Liver (tissue), 9 donors: ENCODE measurements around the gene SH3PXD2B. TPM values are rescaled to one million over a fixed set of nuclear protein-coding genes. Genes with fewer than 3 reads are reported as not detected.
A peak's percentile ranks its signal among the peaks of the same experiment; 100 is the strongest.

Experiments
- DNase-seq: peaks from one replicate; pipeline ENCODE4 v3.0.0-alpha.2; 2017; ENCODE audit warnings: low spot score
- H3K27ac ChIP-seq, 2 donors: one replicate each; pipeline ENCODE4 v1.7.0; 2013; ENCODE audit warnings: inconsistent platforms in 2 of 2, low read length in 2 of 2, control low read depth in 1 of 2, low read depth in 1 of 2, mild to moderate bottlenecking in 1 of 2
- H3K27me3 ChIP-seq, 4 donors: one replicate each; pipeline versions ENCODE4 v1.6.1 to v1.7.0; 2013; ENCODE audit warnings: low read length in 3 of 4, inconsistent platforms in 1 of 4, mild to moderate bottlenecking in 1 of 4, moderate library complexity in 1 of 4; ENCODE audit not compliant: control insufficient read depth in 4 of 4, insufficient read depth in 4 of 4
- H3K36me3 ChIP-seq, 4 donors: one replicate each; pipeline versions ENCODE4 v1.6.1 to v1.7.0; 2013; ENCODE audit warnings: low read length in 3 of 4, mild to moderate bottlenecking in 3 of 4, low read depth in 1 of 4, moderate library complexity in 1 of 4; ENCODE audit not compliant: control insufficient read depth in 4 of 4, insufficient read depth in 3 of 4
- H3K4me1 ChIP-seq, 4 donors: one replicate each; pipeline versions ENCODE4 v1.6.1 to v1.7.0; 2013; ENCODE audit warnings: low read length in 3 of 4, mild to moderate bottlenecking in 3 of 4, moderate library complexity in 1 of 4; ENCODE audit not compliant: control insufficient read depth in 4 of 4, insufficient read depth in 4 of 4
- H3K4me3 ChIP-seq, 3 donors: one replicate each; pipeline versions ENCODE4 v1.6.1 to v1.7.0; 2013; ENCODE audit warnings: low read length in 3 of 3, control low read depth in 1 of 3, low read depth in 1 of 3, mild to moderate bottlenecking in 1 of 3
- H3K9ac ChIP-seq, 2 donors: one replicate each; pipeline ENCODE4 v1.7.0; 2013; ENCODE audit warnings: low read length in 2 of 2, mild to moderate bottlenecking in 2 of 2, moderate library complexity in 2 of 2, control low read depth in 1 of 2, low read depth in 1 of 2
- H3K9me3 ChIP-seq, 4 donors: one replicate each; pipeline versions ENCODE4 v1.6.1 to v1.7.0; 2013; ENCODE audit warnings: low read length in 3 of 4; ENCODE audit not compliant: control insufficient read depth in 4 of 4
- EGR1 ChIP-seq, 2 donors: IDR thresholded peaks; 2 replicates each; pipeline ENCODE4 v1.6.1; 2016 to 2018; ENCODE audit warnings: antibody characterized with exemption in 2 of 2, low read depth in 2 of 2
- FOXA1 ChIP-seq: IDR thresholded peaks from 2 replicates; pipeline ENCODE4 v1.6.1; 2016; ENCODE audit warnings: antibody characterized with exemption
- FOXA2 ChIP-seq: IDR thresholded peaks from 2 replicates; pipeline ENCODE4 v1.6.1; 2016; ENCODE audit warnings: antibody characterized with exemption
- GABPA ChIP-seq, 2 donors: IDR thresholded peaks in 1 of 2; conservative IDR thresholded peaks in 1 of 2; 2 replicates each; pipeline ENCODE4 v1.6.1; 2016; ENCODE audit warnings: antibody characterized with exemption in 2 of 2, mild to moderate bottlenecking in 1 of 2, moderate library complexity in 1 of 2
- HNF4A ChIP-seq, 2 donors: conservative IDR thresholded peaks; 2 replicates each; pipeline ENCODE4 v1.6.1; 2016; ENCODE audit warnings: antibody characterized with exemption in 2 of 2, mild to moderate bottlenecking in 2 of 2
- HNF4G ChIP-seq: IDR thresholded peaks from 2 replicates; pipeline ENCODE4 v1.6.1; 2016; ENCODE audit warnings: antibody characterized with exemption
- JUND ChIP-seq, 2 donors: IDR thresholded peaks; 2 replicates each; pipeline ENCODE4 v1.6.1; 2016; ENCODE audit warnings: antibody characterized with exemption in 2 of 2
- NR2F2 ChIP-seq: IDR thresholded peaks from 2 replicates; pipeline ENCODE4 v1.6.1; 2016; ENCODE audit warnings: antibody characterized with exemption
- RAD21 ChIP-seq, 2 donors: IDR thresholded peaks; 2 replicates each; pipeline ENCODE4 v1.6.1; 2016; ENCODE audit warnings: antibody characterized with exemption in 2 of 2, mild to moderate bottlenecking in 2 of 2
- RXRA ChIP-seq, 2 donors: IDR thresholded peaks; 2 replicates each; pipeline ENCODE4 v1.6.1; 2017 to 2018; ENCODE audit warnings: antibody characterized with exemption in 2 of 2, mild to moderate bottlenecking in 1 of 2
- SP1 ChIP-seq: IDR thresholded peaks from 2 replicates; pipeline ENCODE4 v1.6.1; 2018; ENCODE audit warnings: antibody characterized with exemption, mild to moderate bottlenecking
- TAF1 ChIP-seq: conservative IDR thresholded peaks from 2 replicates; pipeline ENCODE4 v1.6.1; 2016; ENCODE audit warnings: antibody characterized with exemption, mild to moderate bottlenecking
- YY1 ChIP-seq: IDR thresholded peaks from 2 replicates; pipeline ENCODE4 v1.6.1; 2016; ENCODE audit warnings: antibody characterized with exemption, mild to moderate bottlenecking
- WGBS: extraction: QIAGEN DNeasy Blood & Tissue Kit; methylation state at CpG from one replicate; pipeline ENCODE4 v1.1.7; 2013; 5-methylcytosine and 5-hydroxymethylcytosine counted together
- polyA plus RNA-seq, 2 donors: library from polyadenylated mRNA; stranded (reverse) in 1 of 2; unstranded in 1 of 2; fragments of 200-250 nt in 1 of 2; fragments of >200 nt in 1 of 2; fragmentation: Nextera tagmentation in 1 of 2; extraction: Ambion mirVana in 1 of 2; gene quantifications; one replicate each; pipeline versions ENCODE4 v1.2.1 to v1.2.3, GENCODE V29; 2013 to 2015
- total RNA-seq, 2 donors: library from RNA; depleted of rRNA; stranded (reverse); fragments of >200 nt; gene quantifications; one replicate each; pipeline ENCODE4 v1.2.3, GENCODE V29; 2014
- TF ChIP-seq, protein P1 (sequence below): IDR thresholded peaks from 2 replicates; pipeline ENCODE4 v1.6.1; 2016; ENCODE audit warnings: antibody characterized with exemption
- TF ChIP-seq, protein P2 (sequence below): IDR thresholded peaks from 2 replicates; pipeline ENCODE4 v1.6.1; 2016; ENCODE audit warnings: antibody characterized with exemption
- TF ChIP-seq, protein P3 (sequence below): IDR thresholded peaks from 2 replicates; pipeline ENCODE4 v1.6.1; 2016; ENCODE audit warnings: antibody characterized with exemption, mild to moderate bottlenecking
- TF ChIP-seq, protein P4 (sequence below): fragments of 150-350 bp; IDR thresholded peaks from 2 replicates; pipeline ENCODE4 v1.5.1; 2017; ENCODE audit warnings: improper control_type of control experiment, low read depth, low read length; ENCODE audit not compliant: missing input control
- TF ChIP-seq, protein P5 (sequence below): IDR thresholded peaks from 2 replicates; pipeline ENCODE4 v1.6.1; 2016; ENCODE audit warnings: antibody characterized with exemption
- donor health status: healthy.
- donor health status: healthy.
- donor health status: healthy.
- donor health status: healthy.
- donor health status: healthy.

SH3PXD2B gene
- total and polyA plus RNA-seq, 4 donors: 1.1 to 3.3 (median 2.2) TPM

DNA sequence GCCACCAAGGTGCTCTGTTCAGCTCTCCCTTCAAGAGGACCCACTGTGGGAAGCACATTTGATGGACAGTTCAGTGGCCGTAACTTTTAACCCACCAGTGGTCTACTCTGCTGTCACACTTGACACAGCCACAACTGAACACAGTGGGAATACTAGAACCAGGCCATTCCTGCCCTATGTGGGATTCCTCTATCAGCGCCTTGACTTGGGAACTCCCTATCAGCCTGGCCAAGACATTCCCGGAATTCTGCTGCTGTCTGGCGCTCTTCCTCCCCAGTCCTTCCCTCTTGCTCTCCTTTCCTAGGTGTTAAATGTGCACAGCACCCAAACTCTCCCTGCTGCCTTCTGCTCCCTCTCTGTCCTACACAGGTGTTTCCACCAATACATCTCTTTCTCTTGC is 23.1 kb upstream of the SH3PXD2B start:
- TF ChIP-seq HNF4A (conservative IDR thresholded peaks at IDR 0.05): no peak
- TF ChIP-seq, protein P1, sequence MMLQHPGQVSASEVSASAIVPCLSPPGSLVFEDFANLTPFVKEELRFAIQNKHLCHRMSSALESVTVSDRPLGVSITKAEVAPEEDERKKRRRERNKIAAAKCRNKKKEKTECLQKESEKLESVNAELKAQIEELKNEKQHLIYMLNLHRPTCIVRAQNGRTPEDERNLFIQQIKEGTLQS: no peak
- no peak for TF ChIP-seq RAD21 (IDR thresholded peaks at IDR 0.05)
- no peak for TF ChIP-seq RXRA (IDR thresholded peaks at IDR 0.05)
- TF ChIP-seq SP1: no peak
- TF ChIP-seq JUND (IDR thresholded peaks at IDR 0.05): no peak
- no peak for TF ChIP-seq GABPA (IDR thresholded peaks at IDR 0.05 in 1 of 2, conservative IDR thresholded peaks at IDR 0.05 in 1 of 2)
- no peak for TF ChIP-seq HNF4G
- no peak for TF ChIP-seq TAF1
- TF ChIP-seq, protein P2, sequence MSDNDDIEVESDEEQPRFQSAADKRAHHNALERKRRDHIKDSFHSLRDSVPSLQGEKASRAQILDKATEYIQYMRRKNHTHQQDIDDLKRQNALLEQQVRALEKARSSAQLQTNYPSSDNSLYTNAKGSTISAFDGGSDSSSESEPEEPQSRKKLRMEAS: no peak
- TF ChIP-seq YY1: no peak
- TF ChIP-seq, protein P3, sequence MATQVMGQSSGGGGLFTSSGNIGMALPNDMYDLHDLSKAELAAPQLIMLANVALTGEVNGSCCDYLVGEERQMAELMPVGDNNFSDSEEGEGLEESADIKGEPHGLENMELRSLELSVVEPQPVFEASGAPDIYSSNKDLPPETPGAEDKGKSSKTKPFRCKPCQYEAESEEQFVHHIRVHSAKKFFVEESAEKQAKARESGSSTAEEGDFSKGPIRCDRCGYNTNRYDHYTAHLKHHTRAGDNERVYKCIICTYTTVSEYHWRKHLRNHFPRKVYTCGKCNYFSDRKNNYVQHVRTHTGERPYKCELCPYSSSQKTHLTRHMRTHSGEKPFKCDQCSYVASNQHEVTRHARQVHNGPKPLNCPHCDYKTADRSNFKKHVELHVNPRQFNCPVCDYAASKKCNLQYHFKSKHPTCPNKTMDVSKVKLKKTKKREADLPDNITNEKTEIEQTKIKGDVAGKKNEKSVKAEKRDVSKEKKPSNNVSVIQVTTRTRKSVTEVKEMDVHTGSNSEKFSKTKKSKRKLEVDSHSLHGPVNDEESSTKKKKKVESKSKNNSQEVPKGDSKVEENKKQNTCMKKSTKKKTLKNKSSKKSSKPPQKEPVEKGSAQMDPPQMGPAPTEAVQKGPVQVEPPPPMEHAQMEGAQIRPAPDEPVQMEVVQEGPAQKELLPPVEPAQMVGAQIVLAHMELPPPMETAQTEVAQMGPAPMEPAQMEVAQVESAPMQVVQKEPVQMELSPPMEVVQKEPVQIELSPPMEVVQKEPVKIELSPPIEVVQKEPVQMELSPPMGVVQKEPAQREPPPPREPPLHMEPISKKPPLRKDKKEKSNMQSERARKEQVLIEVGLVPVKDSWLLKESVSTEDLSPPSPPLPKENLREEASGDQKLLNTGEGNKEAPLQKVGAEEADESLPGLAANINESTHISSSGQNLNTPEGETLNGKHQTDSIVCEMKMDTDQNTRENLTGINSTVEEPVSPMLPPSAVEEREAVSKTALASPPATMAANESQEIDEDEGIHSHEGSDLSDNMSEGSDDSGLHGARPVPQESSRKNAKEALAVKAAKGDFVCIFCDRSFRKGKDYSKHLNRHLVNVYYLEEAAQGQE: no peak
- TF ChIP-seq, protein P4, sequence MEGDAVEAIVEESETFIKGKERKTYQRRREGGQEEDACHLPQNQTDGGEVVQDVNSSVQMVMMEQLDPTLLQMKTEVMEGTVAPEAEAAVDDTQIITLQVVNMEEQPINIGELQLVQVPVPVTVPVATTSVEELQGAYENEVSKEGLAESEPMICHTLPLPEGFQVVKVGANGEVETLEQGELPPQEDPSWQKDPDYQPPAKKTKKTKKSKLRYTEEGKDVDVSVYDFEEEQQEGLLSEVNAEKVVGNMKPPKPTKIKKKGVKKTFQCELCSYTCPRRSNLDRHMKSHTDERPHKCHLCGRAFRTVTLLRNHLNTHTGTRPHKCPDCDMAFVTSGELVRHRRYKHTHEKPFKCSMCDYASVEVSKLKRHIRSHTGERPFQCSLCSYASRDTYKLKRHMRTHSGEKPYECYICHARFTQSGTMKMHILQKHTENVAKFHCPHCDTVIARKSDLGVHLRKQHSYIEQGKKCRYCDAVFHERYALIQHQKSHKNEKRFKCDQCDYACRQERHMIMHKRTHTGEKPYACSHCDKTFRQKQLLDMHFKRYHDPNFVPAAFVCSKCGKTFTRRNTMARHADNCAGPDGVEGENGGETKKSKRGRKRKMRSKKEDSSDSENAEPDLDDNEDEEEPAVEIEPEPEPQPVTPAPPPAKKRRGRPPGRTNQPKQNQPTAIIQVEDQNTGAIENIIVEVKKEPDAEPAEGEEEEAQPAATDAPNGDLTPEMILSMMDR: no peak
- no peak for TF ChIP-seq FOXA2
- TF ChIP-seq EGR1 (IDR thresholded peaks at IDR 0.05; ENCODE audit: low read depth in 2 of 2): no peak
- TF ChIP-seq NR2F2: no peak
- TF ChIP-seq, protein P5, sequence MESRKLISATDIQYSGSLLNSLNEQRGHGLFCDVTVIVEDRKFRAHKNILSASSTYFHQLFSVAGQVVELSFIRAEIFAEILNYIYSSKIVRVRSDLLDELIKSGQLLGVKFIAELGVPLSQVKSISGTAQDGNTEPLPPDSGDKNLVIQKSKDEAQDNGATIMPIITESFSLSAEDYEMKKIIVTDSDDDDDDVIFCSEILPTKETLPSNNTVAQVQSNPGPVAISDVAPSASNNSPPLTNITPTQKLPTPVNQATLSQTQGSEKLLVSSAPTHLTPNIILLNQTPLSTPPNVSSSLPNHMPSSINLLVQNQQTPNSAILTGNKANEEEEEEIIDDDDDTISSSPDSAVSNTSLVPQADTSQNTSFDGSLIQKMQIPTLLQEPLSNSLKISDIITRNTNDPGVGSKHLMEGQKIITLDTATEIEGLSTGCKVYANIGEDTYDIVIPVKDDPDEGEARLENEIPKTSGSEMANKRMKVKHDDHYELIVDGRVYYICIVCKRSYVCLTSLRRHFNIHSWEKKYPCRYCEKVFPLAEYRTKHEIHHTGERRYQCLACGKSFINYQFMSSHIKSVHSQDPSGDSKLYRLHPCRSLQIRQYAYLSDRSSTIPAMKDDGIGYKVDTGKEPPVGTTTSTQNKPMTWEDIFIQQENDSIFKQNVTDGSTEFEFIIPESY: no peak
- TF ChIP-seq FOXA1: no peak
- Histone ChIP-seq H3K9me3 (no peaks in the 10 kb centered on the region), H3K27me3 (no peaks in the 10 kb centered on the region), H3K4me3 (no peak overlapping the region), H3K4me1 (peaks cover 0 to 3% (median 2%) of the 10 kb centered on the region in 4 donors), H3K36me3 (no peaks in the 10 kb centered on the region), H3K9ac (no peak overlapping the region), H3K27ac (peak overlapping the region in 1 of 2 donors; percentile 9)
- DNase-seq: no peak
- WGBS: 74% methylated on average over 4 of the region's 4 CpGs
